ENCODE results near the gene MCM10. TPM values are rescaled to one million over a fixed set of nuclear protein-coding genes. Genes with fewer than 3 reads are reported as not detected.

Gene MCM10
- total RNA-seq, 1 experiment from 2014 or later: 22.8 TPM

DNA sequence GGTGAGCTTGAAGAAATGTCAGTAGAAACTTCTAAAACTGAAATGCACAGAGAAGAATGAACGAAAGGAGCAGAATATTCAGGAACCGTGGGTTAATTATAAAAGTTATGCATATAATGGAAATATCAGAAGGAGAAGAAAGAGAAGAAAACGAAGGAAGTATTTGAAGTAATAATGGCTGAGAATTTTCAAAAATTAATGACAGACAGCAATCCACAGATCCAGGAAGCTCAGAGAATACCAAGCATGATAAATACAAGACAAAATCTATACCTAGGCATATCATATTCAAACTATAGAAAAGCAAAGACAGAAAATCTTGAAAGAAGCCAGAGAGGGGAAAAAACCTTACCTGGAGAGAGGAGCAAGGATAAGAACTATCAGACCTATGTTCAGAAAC, 16.5 kb upstream of the MCM10 start:
- BruUV-seq (replicated peaks): no TSS peak

DNA sequence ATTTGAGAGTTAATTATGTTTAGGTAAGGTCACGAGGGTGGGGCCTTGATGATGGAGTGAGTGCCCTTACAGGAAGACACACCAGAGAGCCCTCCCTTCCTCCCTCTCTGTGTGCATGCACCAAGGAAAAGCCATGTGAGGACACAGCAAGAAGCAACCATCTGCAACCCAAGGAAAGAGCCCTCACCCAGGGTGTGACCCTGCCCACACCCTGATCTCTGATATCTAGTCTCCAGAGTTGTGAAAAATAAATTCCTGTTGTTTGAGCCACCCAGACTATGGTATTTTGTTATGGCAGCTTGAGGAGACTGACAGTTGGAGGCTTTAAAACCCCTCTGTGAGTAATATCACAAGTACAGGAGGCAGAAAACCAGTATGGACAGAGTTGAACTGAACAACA, 15.0 kb upstream of the MCM10 start:
- no TSS peak for BruUV-seq (replicated peaks)
- in situ Hi-C loops (cut with HindIII; ENCODE audit: low pct_unique_long_range_greater_than_20kb, low sequenced_read_pairs) (no loop called here), intact Hi-C loops (cut with micrococcal nuclease; ENCODE audit: unreplicated experiment) (no loop called here)
- Histone ChIP-seq H3K4me1 (ENCODE audit: control insufficient read depth, insufficient read depth, low read length) (no peaks in the 10 kb centered on the region), H3K27ac (ENCODE audit: low read length) (no peak overlapping the region), H3K4me3 (ENCODE audit: low read depth in 2 of 2, low read length in 2 of 2) (no peak overlapping the region), H3K27me3 (ENCODE audit: control insufficient read depth, insufficient read depth, low read length) (no peaks in the 10 kb centered on the region), H3K36me3 (ENCODE audit: control insufficient read depth, insufficient read depth, low read length) (no peaks in the 10 kb centered on the region), H3K9me3 (ENCODE audit: control insufficient read depth, insufficient read depth, low read depth, low read length) (no peaks in the 10 kb centered on the region)
- TF ChIP-seq POLR2AphosphoS5 (IDR thresholded peaks at IDR 0.05; ENCODE audit: low read depth, low read length) (no peak), SIN3A (IDR thresholded peaks at IDR 0.05; ENCODE audit: borderline replicate concordance, insufficient read depth, low read depth, low read length) (no peak), TCF7L2 (IDR thresholded peaks at IDR 0.05; ENCODE audit: low read depth, low read length) (no peak)
- TF ChIP-seq, protein P1, sequence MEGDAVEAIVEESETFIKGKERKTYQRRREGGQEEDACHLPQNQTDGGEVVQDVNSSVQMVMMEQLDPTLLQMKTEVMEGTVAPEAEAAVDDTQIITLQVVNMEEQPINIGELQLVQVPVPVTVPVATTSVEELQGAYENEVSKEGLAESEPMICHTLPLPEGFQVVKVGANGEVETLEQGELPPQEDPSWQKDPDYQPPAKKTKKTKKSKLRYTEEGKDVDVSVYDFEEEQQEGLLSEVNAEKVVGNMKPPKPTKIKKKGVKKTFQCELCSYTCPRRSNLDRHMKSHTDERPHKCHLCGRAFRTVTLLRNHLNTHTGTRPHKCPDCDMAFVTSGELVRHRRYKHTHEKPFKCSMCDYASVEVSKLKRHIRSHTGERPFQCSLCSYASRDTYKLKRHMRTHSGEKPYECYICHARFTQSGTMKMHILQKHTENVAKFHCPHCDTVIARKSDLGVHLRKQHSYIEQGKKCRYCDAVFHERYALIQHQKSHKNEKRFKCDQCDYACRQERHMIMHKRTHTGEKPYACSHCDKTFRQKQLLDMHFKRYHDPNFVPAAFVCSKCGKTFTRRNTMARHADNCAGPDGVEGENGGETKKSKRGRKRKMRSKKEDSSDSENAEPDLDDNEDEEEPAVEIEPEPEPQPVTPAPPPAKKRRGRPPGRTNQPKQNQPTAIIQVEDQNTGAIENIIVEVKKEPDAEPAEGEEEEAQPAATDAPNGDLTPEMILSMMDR (IDR thresholded peaks at IDR 0.05): no peak
- TF ChIP-seq, protein P2, sequence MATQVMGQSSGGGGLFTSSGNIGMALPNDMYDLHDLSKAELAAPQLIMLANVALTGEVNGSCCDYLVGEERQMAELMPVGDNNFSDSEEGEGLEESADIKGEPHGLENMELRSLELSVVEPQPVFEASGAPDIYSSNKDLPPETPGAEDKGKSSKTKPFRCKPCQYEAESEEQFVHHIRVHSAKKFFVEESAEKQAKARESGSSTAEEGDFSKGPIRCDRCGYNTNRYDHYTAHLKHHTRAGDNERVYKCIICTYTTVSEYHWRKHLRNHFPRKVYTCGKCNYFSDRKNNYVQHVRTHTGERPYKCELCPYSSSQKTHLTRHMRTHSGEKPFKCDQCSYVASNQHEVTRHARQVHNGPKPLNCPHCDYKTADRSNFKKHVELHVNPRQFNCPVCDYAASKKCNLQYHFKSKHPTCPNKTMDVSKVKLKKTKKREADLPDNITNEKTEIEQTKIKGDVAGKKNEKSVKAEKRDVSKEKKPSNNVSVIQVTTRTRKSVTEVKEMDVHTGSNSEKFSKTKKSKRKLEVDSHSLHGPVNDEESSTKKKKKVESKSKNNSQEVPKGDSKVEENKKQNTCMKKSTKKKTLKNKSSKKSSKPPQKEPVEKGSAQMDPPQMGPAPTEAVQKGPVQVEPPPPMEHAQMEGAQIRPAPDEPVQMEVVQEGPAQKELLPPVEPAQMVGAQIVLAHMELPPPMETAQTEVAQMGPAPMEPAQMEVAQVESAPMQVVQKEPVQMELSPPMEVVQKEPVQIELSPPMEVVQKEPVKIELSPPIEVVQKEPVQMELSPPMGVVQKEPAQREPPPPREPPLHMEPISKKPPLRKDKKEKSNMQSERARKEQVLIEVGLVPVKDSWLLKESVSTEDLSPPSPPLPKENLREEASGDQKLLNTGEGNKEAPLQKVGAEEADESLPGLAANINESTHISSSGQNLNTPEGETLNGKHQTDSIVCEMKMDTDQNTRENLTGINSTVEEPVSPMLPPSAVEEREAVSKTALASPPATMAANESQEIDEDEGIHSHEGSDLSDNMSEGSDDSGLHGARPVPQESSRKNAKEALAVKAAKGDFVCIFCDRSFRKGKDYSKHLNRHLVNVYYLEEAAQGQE (IDR thresholded peaks at IDR 0.05; ENCODE audit: insufficient read depth in 1 of 2, low read depth in 2 of 2, low read length in 1 of 2): no peak
- ChIA-PET CTCF (no interaction called here), POLR2A (no interaction called here)
- no peak for DNase-seq (ENCODE audit: low read depth, low spot score)
- ATAC-seq: no peak

More for the DNA sequence above, 16.5 kb upstream of the MCM10 start:
- intact Hi-C loops (cut with micrococcal nuclease; ENCODE audit: unreplicated experiment) (no loop called here), in situ Hi-C loops (cut with HindIII; ENCODE audit: low pct_unique_long_range_greater_than_20kb, low sequenced_read_pairs) (no loop called here)
- ATAC-seq (no peak), DNase-seq (ENCODE audit: low read depth, low spot score) (no peak)
- H3K4me1 ChIP-seq (ENCODE audit: control insufficient read depth, insufficient read depth, low read length): no peaks in the 10 kb centered on the region
- no peaks in the 10 kb centered on the region for H3K9me3 ChIP-seq (ENCODE audit: control insufficient read depth, insufficient read depth, low read depth, low read length)
- TF ChIP-seq POLR2AphosphoS5 (IDR thresholded peaks at IDR 0.05; ENCODE audit: low read depth, low read length): no peak
- TF ChIP-seq, protein P1 (IDR thresholded peaks at IDR 0.05): no peak
- TF ChIP-seq, protein P2 (IDR thresholded peaks at IDR 0.05; ENCODE audit: insufficient read depth in 1 of 2, low read depth in 2 of 2, low read length in 1 of 2): no peak
- no peak for TF ChIP-seq SIN3A (IDR thresholded peaks at IDR 0.05; ENCODE audit: borderline replicate concordance, insufficient read depth, low read depth, low read length)
- no peak for TF ChIP-seq TCF7L2 (IDR thresholded peaks at IDR 0.05; ENCODE audit: low read depth, low read length)
- no peak overlapping the region for H3K27ac ChIP-seq (ENCODE audit: low read length)
- H3K4me3 ChIP-seq (ENCODE audit: low read depth in 2 of 2, low read length in 2 of 2): no peak overlapping the region
- no peaks in the 10 kb centered on the region for H3K36me3 ChIP-seq (ENCODE audit: control insufficient read depth, insufficient read depth, low read length)
- H3K27me3 ChIP-seq (ENCODE audit: control insufficient read depth, insufficient read depth, low read length): no peaks in the 10 kb centered on the region
- ChIA-PET POLR2A (no interaction called here), CTCF (no interaction called here)

Measured in Panc1 (cell line).